NCI-H510A (cell line): Measurements from ENCODE around the gene PRKRIP1.
"Not testable (repeated sequence)": the region's sequence is repeated elsewhere in the genome, so short reads cannot be mapped to it uniquely, and the experiment has no call there.

ENCODE experiments used
- DNase-seq: peaks from one replicate; lab custom pipeline; 2025; lab: John Stamatoyannopoulos, UW

PRKRIP1 gene

GRCh38 chr7:102457352-102457924, 61.3 kb downstream of the PRKRIP1 start:
- DNase-seq: no peak

GRCh38 chr7:102459221-102459844, 63.2 kb downstream of the PRKRIP1 start:
- no peak for DNase-seq

GRCh38 chr7:102460467-102460866, 64.3 kb downstream of the PRKRIP1 start:
- no peak for DNase-seq

- no peak for DNase-seq
Measured at GRCh38 chr7:102463841-102464576, 67.8 kb downstream of the PRKRIP1 start.

- peak; percentile 69 for DNase-seq
Measured at GRCh38 chr7:102464577-102465280, 68.6 kb downstream of the PRKRIP1 start, which contains the start of the genes ALKBH4 and LRWD1. ALKBH4 (minus strand) TSS chr7:102464863; CDS start chr7:102464836, 27 bp downstream. LRWD1 (plus strand) TSS chr7:102464984; CDS start chr7:102465081, 97 bp downstream.

GRCh38 chr7:102466097-102466496, 69.9 kb downstream of the PRKRIP1 start:
- DNase-seq: no peak

GRCh38 chr7:102467581-102468477, 71.7 kb downstream of the PRKRIP1 start:
- DNase-seq: no peak

- DNase-seq: no peak
Measured at GRCh38 chr7:102468478-102469350, 72.6 kb downstream of the PRKRIP1 start.

- DNase-seq: no peak
Measured at GRCh38 chr7:102469351-102469971, 73.3 kb downstream of the PRKRIP1 start.

- DNase-seq: no peak
Measured at GRCh38 chr7:102469972-102470825, 74.0 kb downstream of the PRKRIP1 start.

GRCh38 chr7:102471791-102472125, 75.6 kb downstream of the PRKRIP1 start:
- no peak for DNase-seq

GRCh38 chr7:102472126-102473041, 76.2 kb downstream of the PRKRIP1 start:
- no peak for DNase-seq

GRCh38 chr7:102473271-102473991, 77.3 kb downstream of the PRKRIP1 start:
- no peak for DNase-seq

- DNase-seq: not testable (repeated sequence)
Measured at GRCh38 chr7:102474116-102474515, 78.0 kb downstream of the PRKRIP1 start.

GRCh38 chr7:102474736-102475435, 78.7 kb downstream of the PRKRIP1 start:
- not testable (repeated sequence) for DNase-seq
